Activated CD8-positive, alpha-beta T cell treated with anti-CD3 and anti-CD28 coated beads for 36 hours (primary cell): ENCODE measurements around the gene SETX. TPM values are rescaled to one million over a fixed set of nuclear protein-coding genes. Genes with fewer than 3 reads are reported as not detected.

Experiments used
- ATAC-seq: fragments of 200-7000 bp; cut with Tn5 transposase; one replicate; pipeline ENCODE4 v1.10.0; 2021; ENCODE audit warnings: mild to moderate bottlenecking, moderate library complexity
- CTCF ChIA-PET: fragments of 350-600 bp; sonication (Branson Sonifier 250); formaldehyde crosslinking; loops from one replicate; lab custom pipeline; 2021; ENCODE audit warnings: antibody characterized with exemption; lab: Charles Lee
- POLR2A ChIA-PET: fragments of 350-600 bp; sonication (Branson Sonifier 250); formaldehyde crosslinking; loops from one replicate; lab custom pipeline; 2021; ENCODE audit warnings: antibody characterized with exemption; lab: Charles Lee
- DNase-seq: peaks from one replicate; pipeline ENCODE4 v3.0.0-alpha.2; 2020
- H3K27ac Mint-ChIP-seq: one replicate; pipeline ENCODE4 v1.8.0; 2021; ENCODE audit warnings: mild to moderate bottlenecking, mixed read lengths
- H3K27me3 Mint-ChIP-seq: one replicate; pipeline ENCODE4 v1.8.0; 2021; ENCODE audit warnings: mixed read lengths
- H3K36me3 Mint-ChIP-seq: one replicate; pipeline ENCODE4 v1.8.0; 2021; ENCODE audit warnings: low read depth, mixed read lengths
- H3K4me1 Mint-ChIP-seq: one replicate; pipeline ENCODE4 v1.8.0; 2021; ENCODE audit warnings: low read depth, mixed read lengths
- H3K4me3 Mint-ChIP-seq: one replicate; pipeline ENCODE4 v1.8.0; 2021; ENCODE audit warnings: mild to moderate bottlenecking, moderate library complexity, mixed read lengths
- H3K9me3 Mint-ChIP-seq: one replicate; pipeline ENCODE4 v1.8.0; 2021; ENCODE audit warnings: mixed read lengths
- CTCF ChIP-seq: fragments of 200-600 bp; IDR thresholded peaks from one replicate; pipeline ENCODE4 v1.8.0; 2022; ENCODE audit warnings: antibody characterized with exemption, mild to moderate bottlenecking
- intact Hi-C: fragments of 100-400 bp; cut with micrococcal nuclease; formaldehyde crosslinking; loops from one replicate; pipeline ENCODE4 v1.10.0; 2022
- total RNA-seq, 2 experiments: library from RNA; stranded (reverse); gene quantifications; one replicate each; pipeline ENCODE4 v1.2.3, GENCODE V29; 2021

Gene SETX
- total RNA-seq, 2 experiments from 2014 or later, result 32.6 to 33.8 TPM

GRCh38 chr9:132266017-132266416 is 88.8 kb downstream of the SETX start:
- intact Hi-C loops, result no loop called here
- DNase-seq, result no peak
- POLR2A ChIA-PET, result interaction anchor here (0.7 kb wide), 1 partner anchor 28 kb away, joined by 3 read pairs; no protein-coding TSS in a partner anchor
- Mint-ChIP-seq H3K27ac (no peak overlapping the region), H3K4me3 (no peak overlapping the region), H3K4me1 (peaks cover 15% of the 10 kb centered on the region), H3K9me3 (no peaks in the 10 kb centered on the region), H3K36me3 (peaks cover 52% of the 10 kb centered on the region), H3K27me3 (no peaks in the 10 kb centered on the region)
- CTCF ChIA-PET, result no interaction called here
- TF ChIP-seq CTCF, result no peak
- no peak for ATAC-seq

GRCh38 chr9:132260846-132261245 is 93.9 kb downstream of the SETX start:
- H3K27ac Mint-ChIP-seq, result no peak overlapping the region
- no peak overlapping the region for H3K4me3 Mint-ChIP-seq
- no peak for ATAC-seq
- no peak for DNase-seq
- POLR2A ChIA-PET, result interaction anchor here (1.3 kb wide), 1 partner anchor 19 kb away, joined by 3 read pairs; no protein-coding TSS in a partner anchor
- H3K4me1 Mint-ChIP-seq, result peaks cover 11% of the 10 kb centered on the region
- H3K36me3 Mint-ChIP-seq, result peaks cover 16% of the 10 kb centered on the region
- CTCF ChIA-PET, result interaction anchor here (0.9 to 4.4 kb wide), 10 partner anchors 8 to 502 kb away, joined by 3 to 30 read pairs (median 6); no protein-coding TSS in a partner anchor
- no peaks in the 10 kb centered on the region for H3K9me3 Mint-ChIP-seq
- H3K27me3 Mint-ChIP-seq, result no peaks in the 10 kb centered on the region
- intact Hi-C loops, result no loop called here
- TF ChIP-seq CTCF, result no peak

GRCh38 chr9:132250324-132251262 is 104.2 kb downstream of the SETX start:
- intact Hi-C loops, result loop anchor here (5.0 kb wide), 1 partner anchor 488 kb away; no protein-coding TSS in a partner anchor
- TF ChIP-seq CTCF, result no peak
- CTCF ChIA-PET, result interaction anchor here (0.8 to 5.3 kb wide), 5 partner anchors 9 to 488 kb away, joined by 4 to 47 read pairs (median 7); no protein-coding TSS in a partner anchor
- DNase-seq, result no peak
- H3K4me1 Mint-ChIP-seq, result peaks cover 3% of the 10 kb centered on the region
- H3K4me3 Mint-ChIP-seq, result no peak overlapping the region
- POLR2A ChIA-PET, result interaction anchor here (1.1 kb wide), 1 partner anchor 9 kb away, joined by 5 read pairs; no protein-coding TSS in a partner anchor
- H3K27ac Mint-ChIP-seq, result no peak overlapping the region
- no peaks in the 10 kb centered on the region for H3K36me3 Mint-ChIP-seq
- ATAC-seq, result no peak
- peaks cover 5% of the 10 kb centered on the region for H3K27me3 Mint-ChIP-seq
- H3K9me3 Mint-ChIP-seq, result no peaks in the 10 kb centered on the region

GRCh38 chr9:132249690-132250089 is 105.1 kb downstream of the SETX start:
- no peak for TF ChIP-seq CTCF
- no peak for ATAC-seq
- H3K27me3 Mint-ChIP-seq, result peaks cover 8% of the 10 kb centered on the region
- ChIA-PET CTCF (interaction anchor here (0.8 to 1.7 kb wide), 4 partner anchors 11 to 78 kb away, joined by 3 to 5 read pairs (median 4); no protein-coding TSS in a partner anchor), POLR2A (no interaction called here)
- H3K27ac Mint-ChIP-seq, result no peak overlapping the region
- peaks cover 3% of the 10 kb centered on the region for H3K4me1 Mint-ChIP-seq
- H3K9me3 Mint-ChIP-seq, result no peaks in the 10 kb centered on the region
- no peak overlapping the region for H3K4me3 Mint-ChIP-seq
- H3K36me3 Mint-ChIP-seq, result no peaks in the 10 kb centered on the region
- intact Hi-C loops, result loop anchor here (5.0 kb wide), 1 partner anchor 487 kb away; no protein-coding TSS in a partner anchor
- no peak for DNase-seq
